ENCODE results near the gene TULP3.

Gene TULP3

DNA sequence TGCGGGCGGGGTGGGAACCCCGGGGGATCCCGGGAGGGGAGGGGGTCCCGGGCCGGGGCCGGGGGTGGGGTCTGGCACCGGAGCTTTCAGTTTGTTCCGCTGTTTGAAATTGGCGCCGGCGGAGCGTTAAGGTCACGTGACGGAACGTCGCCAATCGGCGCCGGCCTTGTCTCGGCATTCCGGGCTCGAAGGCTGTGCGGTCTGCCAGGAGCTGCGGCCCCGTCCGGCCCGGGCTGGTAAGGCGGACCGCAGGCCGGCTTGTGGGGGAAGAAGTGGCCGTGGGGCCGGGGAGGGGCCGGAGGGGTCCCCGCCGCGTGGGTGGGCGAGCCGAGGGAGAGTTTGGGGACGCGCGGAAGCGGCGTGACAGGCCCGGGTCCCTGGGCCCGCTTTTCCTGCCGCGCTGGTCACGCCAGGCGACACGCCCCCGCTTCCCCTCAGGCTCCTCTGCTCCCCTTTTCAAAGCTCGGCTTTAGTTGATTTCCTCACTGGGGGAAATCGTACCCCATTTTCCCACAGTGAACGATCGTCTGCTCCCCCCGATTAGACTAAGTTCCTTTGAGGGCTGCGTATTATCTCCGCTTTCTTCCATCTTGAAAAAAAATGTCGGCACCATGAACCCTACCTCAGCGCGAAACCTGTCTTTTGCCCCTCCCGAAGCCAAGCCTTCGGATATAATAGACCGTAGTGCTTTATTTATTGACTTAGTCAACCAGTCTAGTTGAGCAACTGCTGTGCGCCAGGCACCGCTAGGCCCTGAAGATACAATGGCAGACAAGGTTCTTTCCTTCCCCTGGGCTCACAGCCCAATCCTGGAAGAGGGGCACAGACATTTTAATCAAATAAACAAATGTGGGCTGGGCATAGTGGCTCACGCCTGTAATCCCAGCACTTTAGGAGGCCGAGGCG is 13.4 kb upstream of the TULP3 start, which contains the start of the genes FOXM1 and RHNO1:
Gene FOXM1, minus strand, starts transcription at position 128 of the 906 bp plus-strand sequence. CDS start 2,696 bp downstream, outside the sequence.
Gene RHNO1, plus strand, starts transcription at position 177 of the 906 bp plus-strand sequence. CDS start 8,144 bp downstream, outside the sequence.
- DNase-seq, result peak; percentile 85 to 90

GRCh38 chr12:2877953-2878732 is 12.5 kb upstream of the TULP3 start:
- DNase-seq, result peak; percentile 77 to 90

- DNase-seq, result peak in 1 of 2 donors; percentile 12
Measured at GRCh38 chr12:2879853-2880252, 10.8 kb upstream of the TULP3 start.

GRCh38 chr12:2884810-2885209 is 5.9 kb upstream of the TULP3 start:
- no peak for DNase-seq

DNA sequence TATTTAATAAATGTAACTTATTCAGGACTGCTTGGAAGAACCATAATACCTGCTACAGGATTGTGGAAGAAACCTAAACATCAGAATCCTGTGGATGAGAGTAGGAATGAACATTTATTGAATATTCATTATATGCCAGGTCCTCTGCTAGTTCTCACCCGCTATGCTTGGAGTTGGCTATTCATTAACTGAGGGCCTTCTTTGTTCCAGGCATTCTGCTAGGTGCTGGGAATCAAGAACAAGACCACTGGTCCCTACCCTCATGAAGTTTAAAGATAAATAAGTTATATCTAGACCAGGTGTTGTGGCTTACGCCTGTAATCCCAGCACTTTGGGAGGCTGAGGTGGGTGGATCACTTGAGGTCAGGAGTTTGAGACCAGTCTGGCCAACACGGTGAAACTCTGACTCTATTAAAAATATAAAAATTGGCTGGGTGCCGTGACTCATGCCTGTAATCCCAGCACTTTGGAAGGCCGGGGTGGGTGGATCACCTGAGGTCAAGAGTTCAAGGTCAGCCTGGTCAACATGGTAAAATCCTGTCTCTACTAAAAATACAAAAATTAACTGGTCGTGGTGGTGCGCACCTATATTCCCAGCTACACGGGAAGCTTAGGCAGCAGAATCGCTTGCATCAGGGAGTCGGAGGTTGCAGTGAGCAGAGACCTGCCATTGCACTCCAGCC is 3.8 kb upstream of the TULP3 start:
- no peak for DNase-seq

DNA sequence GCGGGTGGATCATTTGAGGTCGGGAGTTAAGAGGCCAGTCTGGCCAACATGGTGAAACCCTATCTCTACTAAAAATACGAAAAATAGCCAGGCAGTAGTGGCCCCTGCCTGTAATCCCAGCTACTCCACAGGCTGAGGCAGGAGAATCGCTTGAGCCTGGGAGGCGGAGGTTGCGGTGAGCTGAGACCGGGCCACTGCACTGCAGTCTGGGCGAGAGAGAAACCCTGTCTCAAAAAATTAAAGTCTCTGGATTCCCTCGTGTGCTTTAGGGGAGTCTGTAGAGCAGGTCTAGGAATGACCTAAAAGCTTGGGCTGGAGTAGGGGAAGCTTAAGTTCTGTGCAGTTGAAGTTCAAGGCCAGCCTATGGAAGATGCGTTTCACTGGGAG is 697 bp upstream of the TULP3 start:
- DNase-seq, result no peak

GRCh38 chr12:2891240-2892053 is 756 bp downstream of the TULP3 start:
- peak; percentile 2 to 10 for DNase-seq

- DNase-seq, result no peak
Measured at GRCh38 chr12:2892246-2892645, 1.6 kb downstream of the TULP3 start.

- DNase-seq, result no peak
Measured at GRCh38 chr12:2893007-2893406, 2.3 kb downstream of the TULP3 start.

DNA sequence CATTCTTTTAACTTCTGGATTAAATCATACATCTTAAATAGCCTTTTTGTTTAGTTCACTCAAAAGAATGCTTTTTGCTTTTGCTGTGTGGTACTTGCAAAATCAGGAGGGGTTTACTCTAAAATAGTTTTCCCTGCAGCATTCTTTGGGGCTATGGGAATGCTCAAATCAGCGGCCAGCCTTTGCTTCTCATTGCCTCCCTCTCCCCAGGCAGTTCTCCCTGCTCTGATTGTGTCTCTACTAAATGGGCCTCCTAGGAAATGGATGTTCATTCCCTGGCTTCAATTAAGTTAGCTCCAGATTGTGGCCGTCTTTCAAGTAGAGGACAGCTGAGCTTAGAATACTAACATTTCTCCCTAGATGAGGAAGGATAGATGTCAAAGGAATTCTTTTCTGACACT is 4.4 kb downstream of the TULP3 start:
- DNase-seq, result no peak

DNA sequence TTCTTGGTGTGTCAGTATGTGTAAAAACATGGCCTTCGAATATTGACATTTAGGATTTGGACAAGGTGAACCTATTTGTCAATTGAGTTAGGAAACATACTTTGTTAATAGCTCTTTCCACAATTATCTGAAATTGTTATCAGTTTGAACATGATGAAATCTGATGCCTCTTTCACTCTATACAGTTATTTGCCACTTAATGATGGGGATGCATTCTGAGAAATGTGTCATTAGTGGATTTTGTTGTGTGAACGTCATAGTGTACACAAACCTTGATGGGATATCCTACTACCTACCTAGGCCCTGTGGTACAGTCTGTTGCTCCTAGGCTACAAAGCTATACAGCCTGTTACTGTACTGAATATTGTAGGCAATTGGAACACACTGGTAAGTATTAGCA is 4.8 kb downstream of the TULP3 start:
- DNase-seq, result no peak

- no peak for DNase-seq
Measured at GRCh38 chr12:2897418-2897817, 6.7 kb downstream of the TULP3 start.

GRCh38 chr12:2900642-2901041 is 10.0 kb downstream of the TULP3 start:
- DNase-seq, result no peak

DNA sequence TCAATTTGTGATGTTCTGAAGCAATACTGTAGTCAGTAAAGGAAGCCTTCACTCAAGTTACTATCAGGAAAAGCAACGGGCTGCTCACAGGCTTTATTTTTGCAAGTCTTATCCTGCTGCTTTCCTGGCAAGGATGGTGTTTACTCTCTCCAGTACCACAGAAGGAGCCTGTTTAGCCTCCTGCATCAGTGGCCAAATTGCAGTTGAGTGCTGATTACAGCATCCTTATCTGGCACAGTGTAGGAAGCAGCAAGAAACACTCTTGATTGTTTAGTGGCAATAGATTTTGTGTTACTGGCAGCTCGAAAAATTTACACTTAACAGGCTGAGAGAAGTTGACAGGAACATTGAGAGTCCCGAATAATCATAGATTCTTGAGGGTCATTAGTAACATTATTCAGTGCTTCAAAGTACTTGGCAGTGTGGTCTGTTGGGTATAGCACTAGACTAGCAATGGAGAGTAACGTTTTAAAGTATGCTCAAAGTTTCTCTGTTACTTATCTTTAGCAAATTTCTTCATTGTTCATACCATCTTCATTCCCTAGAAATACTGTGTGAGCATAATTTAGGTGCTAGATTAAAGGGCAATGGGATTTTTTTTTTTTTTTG is 11.7 kb downstream of the TULP3 start:
- no peak for DNase-seq

GRCh38 chr12:2904260-2904659 is 13.6 kb downstream of the TULP3 start:
- no peak for DNase-seq

DNA sequence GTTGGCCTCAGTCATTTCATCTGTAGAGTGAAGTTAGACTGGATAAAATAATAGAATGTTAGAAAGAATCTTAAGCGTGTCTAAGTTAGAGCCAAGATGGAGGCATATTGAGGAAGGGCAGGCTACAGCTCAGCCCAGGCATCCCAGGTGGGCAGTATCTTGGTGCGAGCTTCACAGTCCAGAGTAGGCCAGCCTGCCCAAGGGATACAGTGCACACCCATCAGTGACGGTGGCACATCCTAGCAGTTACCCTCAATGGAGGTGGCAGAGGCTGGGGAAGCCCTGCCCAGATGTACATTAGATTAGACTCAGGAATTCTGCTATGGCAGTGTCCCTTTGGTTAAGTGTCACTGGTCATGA is 21.5 kb downstream of the TULP3 start:
- no peak for DNase-seq

DNA sequence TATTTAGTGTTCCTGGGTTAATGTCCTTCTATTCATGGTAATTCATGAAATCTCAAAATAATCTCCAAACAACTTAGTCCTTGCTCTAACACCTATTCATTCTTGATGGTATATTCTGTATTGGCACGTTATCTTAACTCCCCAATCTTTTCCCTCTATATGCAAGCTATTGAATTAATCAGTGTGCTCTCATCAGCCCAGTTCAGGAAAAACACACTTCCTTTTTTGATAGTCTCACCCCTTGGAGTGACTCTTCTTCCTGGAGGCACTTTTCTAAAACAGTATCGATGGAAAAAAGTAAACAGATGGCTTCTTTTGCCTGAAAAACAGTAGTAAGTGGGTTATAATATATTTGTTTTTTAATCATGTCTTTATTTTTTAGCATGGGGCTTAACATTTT is 28.6 kb downstream of the TULP3 start:
- DNase-seq, result no peak

GRCh38 chr12:2922329-2922728 is 31.6 kb downstream of the TULP3 start:
- no peak for DNase-seq

- no peak for DNase-seq
Measured at GRCh38 chr12:2923057-2923456, 32.4 kb downstream of the TULP3 start.

GRCh38 chr12:2924019-2924418 is 33.3 kb downstream of the TULP3 start:
- no peak for DNase-seq

- peak in 1 of 2 donors; percentile 7 for DNase-seq
Measured at GRCh38 chr12:2925322-2925995, 34.8 kb downstream of the TULP3 start.

Data from inflammatory macrophage (primary cell).